Measurements from ENCODE around the gene HSF5. TPM values are rescaled to one million over a fixed set of nuclear protein-coding genes. Genes with fewer than 3 reads are reported as not detected.

The HSF5 gene
- total RNA-seq, 1 experiment from 2014 or later = not detected

GRCh38 chr17:58447039-58447975, 40.9 kb downstream of the HSF5 start:
- Histone ChIP-seq H3K4me1 (ENCODE audit: insufficient read depth, low read length) (no peaks in the 10 kb centered on the region), H3K9me2 (replicated peaks; ENCODE audit: low read length) (no peaks in the 10 kb centered on the region), H3K4me3 (ENCODE audit: low read length) (no peak overlapping the region), H3K79me2 (ENCODE audit: low read length) (no peaks in the 10 kb centered on the region), H3K4me2 (ENCODE audit: low read length) (no peak overlapping the region), H3K27me3 (ENCODE audit: low read length) (peaks cover 9% of the 10 kb centered on the region; the same call in 1 of the 2 replicates), H2AFZ (ENCODE audit: low read length) (no peak overlapping the region), H3K27ac (ENCODE audit: low read length) (no peak overlapping the region), H4K20me1 (ENCODE audit: low read length) (no peaks in the 10 kb centered on the region), H3F3A (ENCODE audit: low read length, unreplicated experiment) (no peaks in the 10 kb centered on the region), H3K36me3 (ENCODE audit: low read depth, low read length) (no peaks in the 10 kb centered on the region), H3K9me3 (ENCODE audit: low read length) (no peaks in the 10 kb centered on the region), H3K9ac (ENCODE audit: low read length) (no peak overlapping the region)
- ChIA-PET POLR2A (ENCODE audit: unreplicated experiment) (no interaction called here), CTCF (interaction anchor here (2.0 kb wide), 1 partner anchor 130 kb away, joined by 20 read pairs; no protein-coding TSS in a partner anchor)
- peak; percentile 100 for ATAC-seq
- no TSS peak for BruUV-seq (replicated peaks)
- no peak for TF ChIP-seq EZH2phosphoT487 (IDR thresholded peaks at IDR 0.05; ENCODE audit: borderline replicate concordance, low read length)
- TF ChIP-seq, protein P1, sequence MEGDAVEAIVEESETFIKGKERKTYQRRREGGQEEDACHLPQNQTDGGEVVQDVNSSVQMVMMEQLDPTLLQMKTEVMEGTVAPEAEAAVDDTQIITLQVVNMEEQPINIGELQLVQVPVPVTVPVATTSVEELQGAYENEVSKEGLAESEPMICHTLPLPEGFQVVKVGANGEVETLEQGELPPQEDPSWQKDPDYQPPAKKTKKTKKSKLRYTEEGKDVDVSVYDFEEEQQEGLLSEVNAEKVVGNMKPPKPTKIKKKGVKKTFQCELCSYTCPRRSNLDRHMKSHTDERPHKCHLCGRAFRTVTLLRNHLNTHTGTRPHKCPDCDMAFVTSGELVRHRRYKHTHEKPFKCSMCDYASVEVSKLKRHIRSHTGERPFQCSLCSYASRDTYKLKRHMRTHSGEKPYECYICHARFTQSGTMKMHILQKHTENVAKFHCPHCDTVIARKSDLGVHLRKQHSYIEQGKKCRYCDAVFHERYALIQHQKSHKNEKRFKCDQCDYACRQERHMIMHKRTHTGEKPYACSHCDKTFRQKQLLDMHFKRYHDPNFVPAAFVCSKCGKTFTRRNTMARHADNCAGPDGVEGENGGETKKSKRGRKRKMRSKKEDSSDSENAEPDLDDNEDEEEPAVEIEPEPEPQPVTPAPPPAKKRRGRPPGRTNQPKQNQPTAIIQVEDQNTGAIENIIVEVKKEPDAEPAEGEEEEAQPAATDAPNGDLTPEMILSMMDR (conservative IDR thresholded peaks at IDR 0.05; ENCODE audit: low read depth, low read length) = peak; percentile 96
- peak; percentile 97 for DNase-seq
- intact Hi-C loops (cut with micrococcal nuclease) = loop anchor here (1.0 to 5.0 kb wide), 6 partner anchors 30 to 325 kb away; partner anchors contain the start of gene RNF43

DNA sequence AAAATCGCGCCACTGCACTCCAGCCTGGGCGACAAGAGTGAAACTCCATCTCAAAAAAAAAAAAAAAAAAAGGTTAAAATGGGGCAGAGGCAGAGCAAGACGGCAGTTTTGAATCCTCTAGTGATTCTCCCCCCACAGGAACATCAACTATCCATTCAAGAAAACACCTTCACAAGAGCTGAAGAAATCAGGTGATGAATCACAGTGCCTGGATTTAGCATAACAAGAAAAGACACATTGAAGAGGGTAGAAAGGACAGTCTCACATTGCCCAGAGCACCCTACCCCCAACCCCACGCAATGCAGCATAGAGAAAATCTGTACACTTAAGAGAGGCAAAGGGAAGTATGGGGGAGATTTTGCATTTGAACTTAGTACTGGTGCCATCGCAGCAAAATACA, 42.1 kb downstream of the HSF5 start:
- intact Hi-C loops (cut with micrococcal nuclease) = loop anchor here (2.0 to 5.0 kb wide), 3 partner anchors 184 to 323 kb away; no protein-coding TSS in a partner anchor
- DNase-seq (no peak), ATAC-seq (no peak)
- no peaks in the 10 kb centered on the region for H4K20me1 ChIP-seq (ENCODE audit: low read length)
- no peaks in the 10 kb centered on the region for H3K9me3 ChIP-seq (ENCODE audit: low read length)
- no TSS peak for BruUV-seq (replicated peaks)
- H3K27me3 ChIP-seq (ENCODE audit: low read length) = peaks cover 20% of the 10 kb centered on the region
- no peaks in the 10 kb centered on the region for H3F3A ChIP-seq (ENCODE audit: low read length, unreplicated experiment)
- H3K4me2 ChIP-seq (ENCODE audit: low read length) = no peak overlapping the region
- H3K4me1 ChIP-seq (ENCODE audit: insufficient read depth, low read length) = no peaks in the 10 kb centered on the region
- ChIA-PET POLR2A (ENCODE audit: unreplicated experiment) (no interaction called here), CTCF (interaction anchor here (1.2 kb wide), 1 partner anchor 129 kb away, joined by 8 read pairs; no protein-coding TSS in a partner anchor)
- no peak overlapping the region for H3K27ac ChIP-seq (ENCODE audit: low read length)
- no peaks in the 10 kb centered on the region for H3K9me2 ChIP-seq (replicated peaks; ENCODE audit: low read length)
- TF ChIP-seq EZH2 (IDR thresholded peaks at IDR 0.05; ENCODE audit: low read length, unreplicated experiment) (no peak), EZH2phosphoT487 (IDR thresholded peaks at IDR 0.05; ENCODE audit: borderline replicate concordance, low read length) (no peak)
- TF ChIP-seq, protein P1 (conservative IDR thresholded peaks at IDR 0.05; ENCODE audit: low read depth, low read length) = no peak
- no peaks in the 10 kb centered on the region for H3K79me2 ChIP-seq (ENCODE audit: low read length)
- no peak overlapping the region for H3K4me3 ChIP-seq (ENCODE audit: low read length)
- H3K9ac ChIP-seq (ENCODE audit: low read length) = no peak overlapping the region
- no peaks in the 10 kb centered on the region for H3K36me3 ChIP-seq (ENCODE audit: low read depth, low read length)
- H2AFZ ChIP-seq (ENCODE audit: low read length) = no peak overlapping the region

- ATAC-seq (no peak), DNase-seq (no peak)
- no peak for TF ChIP-seq EZH2phosphoT487 (IDR thresholded peaks at IDR 0.05; ENCODE audit: borderline replicate concordance, low read length)
- TF ChIP-seq, protein P1 (conservative IDR thresholded peaks at IDR 0.05; ENCODE audit: low read depth, low read length) = no peak
- TF ChIP-seq EZH2 (IDR thresholded peaks at IDR 0.05; ENCODE audit: low read length, unreplicated experiment) = no peak
- no peaks in the 10 kb centered on the region for H3F3A ChIP-seq (ENCODE audit: low read length, unreplicated experiment)
- H4K20me1 ChIP-seq (ENCODE audit: low read length) = no peaks in the 10 kb centered on the region
- H3K9me2 ChIP-seq (replicated peaks; ENCODE audit: low read length) = no peaks in the 10 kb centered on the region
- no peak overlapping the region for H3K27ac ChIP-seq (ENCODE audit: low read length)
- no peak overlapping the region for H2AFZ ChIP-seq (ENCODE audit: low read length)
- CTCF ChIA-PET = no interaction called here
- no peak overlapping the region for H3K4me3 ChIP-seq (ENCODE audit: low read length)
- BruUV-seq (replicated peaks) = no TSS peak
- no peaks in the 10 kb centered on the region for H3K36me3 ChIP-seq (ENCODE audit: low read depth, low read length)
- no peaks in the 10 kb centered on the region for H3K4me1 ChIP-seq (ENCODE audit: insufficient read depth, low read length)
- intact Hi-C loops (cut with micrococcal nuclease) = no loop called here
- no peak overlapping the region for H3K9ac ChIP-seq (ENCODE audit: low read length)
- no peaks in the 10 kb centered on the region for H3K79me2 ChIP-seq (ENCODE audit: low read length)
- no peaks in the 10 kb centered on the region for H3K9me3 ChIP-seq (ENCODE audit: low read length)
- peaks cover 43% of the 10 kb centered on the region for H3K27me3 ChIP-seq (ENCODE audit: low read length)
- POLR2A ChIA-PET (ENCODE audit: unreplicated experiment) = no interaction called here
- no peak overlapping the region for H3K4me2 ChIP-seq (ENCODE audit: low read length)
Measured at GRCh38 chr17:58436805-58437239, 51.4 kb downstream of the HSF5 start.
